Astrocyte of the cerebellum (primary cell): ENCODE data around the gene PGAP3.

Source experiments
- DNase-seq: peaks from one replicate; pipeline ENCODE4 v3.0.0-alpha.2; 2011; ENCODE audit warnings: low read depth
- H3K4me3 ChIP-seq: 2 replicates; pipeline ENCODE4 v1.5.1; 2011; ENCODE audit warnings: mild to moderate bottlenecking, low read depth, low read length, moderate library complexity
- CTCF ChIP-seq: IDR thresholded peaks from 2 replicates; pipeline ENCODE4 v1.5.1; 2012; ENCODE audit warnings: low read length, low read depth, moderate library complexity, mild to moderate bottlenecking; ENCODE audit errors: missing control alignments
- in situ Hi-C: cut with HindIII; loops from 2 replicates; pipeline ENCODE4 v1.10.0; 2017; ENCODE audit warnings: low sequenced_read_pairs

PGAP3 gene

GRCh38 chr17:39722965-39723848 lies 35.4 kb upstream of the PGAP3 start:
- no peak for DNase-seq
- H3K4me3 ChIP-seq: no peak overlapping the region
- in situ Hi-C loops: no loop called here
- TF ChIP-seq CTCF: no peak

- no peak for TF ChIP-seq CTCF
- in situ Hi-C loops: no loop called here
- no peak overlapping the region for H3K4me3 ChIP-seq
- DNase-seq: no peak
Observed at GRCh38 chr17:39722104-39722503, 34.2 kb upstream of the PGAP3 start.

- no peak for DNase-seq
- in situ Hi-C loops: loop anchor here (5.0 kb wide), 1 partner anchor 42 kb away; no protein-coding TSS in a partner anchor
- H3K4me3 ChIP-seq: no peak overlapping the region
- TF ChIP-seq CTCF: no peak
Observed at GRCh38 chr17:39719563-39720355, 31.9 kb upstream of the PGAP3 start.

- TF ChIP-seq CTCF: no peak
- no peak overlapping the region for H3K4me3 ChIP-seq
- in situ Hi-C loops: loop anchor here (5.0 kb wide), 1 partner anchor 40 kb away; no protein-coding TSS in a partner anchor
- no peak for DNase-seq
Observed at GRCh38 chr17:39717660-39718059, 29.8 kb upstream of the PGAP3 start.

- DNase-seq: no peak
- in situ Hi-C loops: loop anchor here (5.0 kb wide), 1 partner anchor 40 kb away; no protein-coding TSS in a partner anchor
- H3K4me3 ChIP-seq: no peak overlapping the region
- no peak for TF ChIP-seq CTCF
Observed at GRCh38 chr17:39716879-39717536, 29.2 kb upstream of the PGAP3 start.
